Measurements from ENCODE around the gene ANAPC4. TPM values are rescaled to one million over a fixed set of nuclear protein-coding genes. Genes with fewer than 3 reads are reported as not detected.
"Not testable (repeated sequence)": the region's sequence is repeated elsewhere in the genome, so short reads cannot be mapped to it uniquely, and the experiment has no call there.

The ANAPC4 gene
- polyA plus RNA-seq, 3 donors, result 36.0 to 41.6 (median 37.7) TPM

- not testable (repeated sequence) for DNase-seq (ENCODE audit: low read depth in 3 of 3, low spot score in 2 of 3)
Observed at GRCh38 chr4:25372549-25372948, 4.5 kb upstream of the ANAPC4 start.

- DNase-seq (ENCODE audit: low read depth in 3 of 3, low spot score in 2 of 3), result no peak
Observed at GRCh38 chr4:25377572-25378436, 741 bp downstream of the ANAPC4 start.

GRCh38 chr4:25378437-25378743 is 1.3 kb downstream of the ANAPC4 start:
- no peak for DNase-seq (ENCODE audit: low read depth in 3 of 3, low spot score in 2 of 3)

- no peak for DNase-seq (ENCODE audit: low read depth in 3 of 3, low spot score in 2 of 3)
Observed at GRCh38 chr4:25379591-25379990, 2.5 kb downstream of the ANAPC4 start.

GRCh38 chr4:25383647-25384046 is 6.6 kb downstream of the ANAPC4 start:
- no peak for DNase-seq (ENCODE audit: low read depth in 3 of 3, low spot score in 2 of 3)

GRCh38 chr4:25386926-25387325 is 9.9 kb downstream of the ANAPC4 start:
- no peak for DNase-seq (ENCODE audit: low read depth in 3 of 3, low spot score in 2 of 3)

- no peak for DNase-seq (ENCODE audit: low read depth in 3 of 3, low spot score in 2 of 3)
Observed at GRCh38 chr4:25397305-25397704, 20.2 kb downstream of the ANAPC4 start.

GRCh38 chr4:25399510-25399909 is 22.4 kb downstream of the ANAPC4 start:
- no peak for DNase-seq (ENCODE audit: low read depth in 3 of 3, low spot score in 2 of 3)

- no peak for DNase-seq (ENCODE audit: low read depth in 3 of 3, low spot score in 2 of 3)
Observed at GRCh38 chr4:25401066-25401465, 24.0 kb downstream of the ANAPC4 start.

- no peak for DNase-seq (ENCODE audit: low read depth in 3 of 3, low spot score in 2 of 3)
Observed at GRCh38 chr4:25402521-25402920, 25.5 kb downstream of the ANAPC4 start.

- DNase-seq (ENCODE audit: low read depth in 3 of 3, low spot score in 2 of 3), result no peak
Observed at GRCh38 chr4:25403699-25404098, 26.6 kb downstream of the ANAPC4 start.

GRCh38 chr4:25405453-25405852 is 28.4 kb downstream of the ANAPC4 start:
- DNase-seq (ENCODE audit: low read depth in 3 of 3, low spot score in 2 of 3), result no peak

GRCh38 chr4:25406081-25406692 is 29.1 kb downstream of the ANAPC4 start:
- DNase-seq (ENCODE audit: low read depth in 3 of 3, low spot score in 2 of 3), result no peak

- no peak for DNase-seq (ENCODE audit: low read depth in 3 of 3, low spot score in 2 of 3)
Observed at GRCh38 chr4:25410820-25411529, 33.9 kb downstream of the ANAPC4 start.

- no peak for DNase-seq (ENCODE audit: low read depth in 3 of 3, low spot score in 2 of 3)
Observed at GRCh38 chr4:25413261-25413660, 36.2 kb downstream of the ANAPC4 start.

GRCh38 chr4:25417014-25417413 is 40.0 kb downstream of the ANAPC4 start:
- no peak for DNase-seq (ENCODE audit: low read depth in 3 of 3, low spot score in 2 of 3)

- DNase-seq (ENCODE audit: low read depth in 3 of 3, low spot score in 2 of 3), result no peak
Observed at GRCh38 chr4:25420931-25421330, 43.9 kb downstream of the ANAPC4 start.

- DNase-seq (ENCODE audit: low read depth in 3 of 3, low spot score in 2 of 3), result no peak
Observed at GRCh38 chr4:25421816-25422525, 44.9 kb downstream of the ANAPC4 start.

- DNase-seq (ENCODE audit: low read depth in 3 of 3, low spot score in 2 of 3), result no peak
Observed at GRCh38 chr4:25423548-25423947, 46.5 kb downstream of the ANAPC4 start.

GRCh38 chr4:25424539-25425228 is 47.6 kb downstream of the ANAPC4 start:
- DNase-seq (ENCODE audit: low read depth in 3 of 3, low spot score in 2 of 3), result no peak

- no peak for DNase-seq (ENCODE audit: low read depth in 3 of 3, low spot score in 2 of 3)
Observed at GRCh38 chr4:25425361-25425760, 48.3 kb downstream of the ANAPC4 start.

All from right renal cortex interstitium (tissue), 3 donors.